T47D (cell line): Measurements from ENCODE around the gene MTCL3.

Experiments used
- DNase-seq, 2 experiments: peaks; one replicate each; pipeline versions ENCODE4 v3.0.0 to v3.0.0-alpha.2; 2011 to 2012; ENCODE audit warnings: low read depth in 1 of 2, low spot score in 1 of 2
- JUND ChIP-seq: IDR thresholded peaks from 2 replicates; pipeline ENCODE4 v1.6.1; 2012; ENCODE audit warnings: low read depth
- in situ Hi-C: cut with HindIII; loops from 2 replicates; pipeline ENCODE4 v1.10.0; 2016; ENCODE audit warnings: low sequenced_read_pairs, low pct_unique_long_range_greater_than_20kb

MTCL3 gene

GRCh38 chr6:127506894-127507293 is 12.2 kb downstream of the MTCL3 start:
- TF ChIP-seq JUND = no peak
- no peak for DNase-seq
- in situ Hi-C loops = no loop called here

- no peak for TF ChIP-seq JUND
- in situ Hi-C loops = no loop called here
- DNase-seq = no peak
Measured at GRCh38 chr6:127503022-127503421, 16.1 kb downstream of the MTCL3 start.

- in situ Hi-C loops = no loop called here
- no peak for DNase-seq
- no peak for TF ChIP-seq JUND
Measured at GRCh38 chr6:127497410-127497809, 21.7 kb downstream of the MTCL3 start.

- in situ Hi-C loops = no loop called here
- no peak for DNase-seq
- TF ChIP-seq JUND = no peak
Measured at GRCh38 chr6:127496471-127496870, 22.7 kb downstream of the MTCL3 start.

GRCh38 chr6:127494240-127494767 is 24.8 kb downstream of the MTCL3 start:
- DNase-seq = no peak
- in situ Hi-C loops = no loop called here
- no peak for TF ChIP-seq JUND

GRCh38 chr6:127489248-127489647 is 29.9 kb downstream of the MTCL3 start:
- in situ Hi-C loops = no loop called here
- TF ChIP-seq JUND = no peak
- no peak for DNase-seq

GRCh38 chr6:127486934-127487333 is 32.2 kb downstream of the MTCL3 start:
- in situ Hi-C loops = no loop called here
- DNase-seq = no peak
- TF ChIP-seq JUND = no peak

GRCh38 chr6:127484212-127484863 is 34.8 kb downstream of the MTCL3 start:
- in situ Hi-C loops = no loop called here
- TF ChIP-seq JUND = no peak

GRCh38 chr6:127483399-127484055 is 35.6 kb downstream of the MTCL3 start:
- no peak for TF ChIP-seq JUND
- no peak for DNase-seq
- in situ Hi-C loops = no loop called here

More at GRCh38 chr6:127484212-127484863, 34.8 kb downstream of the MTCL3 start:
- DNase-seq = no peak

GRCh38 chr6:127482325-127482724 is 36.8 kb downstream of the MTCL3 start:
- TF ChIP-seq JUND = no peak
- in situ Hi-C loops = no loop called here
- DNase-seq = no peak

- DNase-seq = no peak
- TF ChIP-seq JUND = no peak
- in situ Hi-C loops = no loop called here
Measured at GRCh38 chr6:127481628-127482027, 37.5 kb downstream of the MTCL3 start.

- TF ChIP-seq JUND = no peak
- DNase-seq = no peak
- in situ Hi-C loops = no loop called here
Measured at GRCh38 chr6:127481111-127481510, 38.0 kb downstream of the MTCL3 start.

- no peak for TF ChIP-seq JUND
- in situ Hi-C loops = no loop called here
- DNase-seq = no peak
Measured at GRCh38 chr6:127477658-127478057, 41.5 kb downstream of the MTCL3 start.

- no peak for TF ChIP-seq JUND
- in situ Hi-C loops = no loop called here
- DNase-seq = no peak
Measured at GRCh38 chr6:127475823-127476176, 43.3 kb downstream of the MTCL3 start.
